Anterior cingulate cortex (tissue), 58 donors: ENCODE results near the gene GLS2.
"Not testable (repeated sequence)": the region's sequence is repeated elsewhere in the genome, so short reads cannot be mapped to it uniquely, and the experiment has no call there.

Experiments
- DNase-seq, 58 donors: peaks; one replicate each; lab custom pipeline; 2025; lab: John Stamatoyannopoulos, UW

The GLS2 gene

DNA sequence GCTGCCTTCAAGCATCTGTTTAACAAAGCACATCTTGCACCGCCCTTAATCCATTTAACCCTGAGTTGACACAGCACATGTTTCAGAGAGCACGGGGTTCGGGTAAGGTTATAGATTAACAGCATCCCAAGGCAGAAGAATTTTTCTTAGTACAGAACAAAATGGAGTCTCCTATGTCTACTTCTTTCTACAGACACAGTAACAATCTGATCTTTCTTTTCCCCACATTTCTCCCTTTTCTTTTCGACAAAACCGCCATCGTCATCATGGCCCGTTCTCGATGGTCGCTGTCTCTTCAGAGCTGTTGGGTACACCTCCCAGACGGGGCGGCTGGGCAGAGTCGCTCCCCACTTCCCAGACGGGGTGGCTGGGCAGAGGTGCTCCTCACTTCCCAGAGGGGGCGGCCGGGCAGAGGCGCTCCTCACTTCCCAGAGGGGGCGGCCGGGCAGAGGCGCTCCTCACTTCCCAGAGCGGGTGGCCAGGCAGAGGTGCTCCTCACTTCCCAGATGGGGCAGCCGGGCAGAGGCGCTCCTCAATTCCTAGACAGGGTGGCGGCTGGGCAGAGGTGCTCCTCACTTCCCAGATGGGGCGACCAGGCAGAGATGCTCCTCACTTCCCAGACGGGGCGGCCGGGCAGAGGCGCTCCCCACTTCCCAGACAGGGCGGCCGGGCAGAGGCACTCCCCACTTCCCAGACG, 5.6 kb upstream of the GLS2 start:
- not testable (repeated sequence) for DNase-seq

DNA sequence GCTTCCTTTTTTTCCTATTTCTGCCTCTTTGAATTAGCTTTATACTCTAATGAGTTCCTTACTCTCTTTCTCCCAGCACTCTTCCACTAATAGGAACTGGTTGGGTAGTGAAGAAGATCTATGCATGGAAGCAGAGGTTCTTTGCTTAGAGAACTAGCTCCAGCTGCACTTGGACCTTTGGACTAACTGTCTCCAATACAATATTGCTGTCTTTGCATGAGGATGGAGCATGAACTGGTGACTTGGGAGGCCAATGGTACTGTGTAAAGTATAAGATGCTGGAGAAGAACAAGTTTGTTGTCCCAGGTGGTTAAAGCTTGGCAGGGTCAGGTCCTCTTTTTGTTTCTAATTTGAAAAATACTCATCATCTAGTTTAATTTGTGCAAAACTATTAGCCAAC, 2.4 kb upstream of the GLS2 start:
- DNase-seq: no peak

DNA sequence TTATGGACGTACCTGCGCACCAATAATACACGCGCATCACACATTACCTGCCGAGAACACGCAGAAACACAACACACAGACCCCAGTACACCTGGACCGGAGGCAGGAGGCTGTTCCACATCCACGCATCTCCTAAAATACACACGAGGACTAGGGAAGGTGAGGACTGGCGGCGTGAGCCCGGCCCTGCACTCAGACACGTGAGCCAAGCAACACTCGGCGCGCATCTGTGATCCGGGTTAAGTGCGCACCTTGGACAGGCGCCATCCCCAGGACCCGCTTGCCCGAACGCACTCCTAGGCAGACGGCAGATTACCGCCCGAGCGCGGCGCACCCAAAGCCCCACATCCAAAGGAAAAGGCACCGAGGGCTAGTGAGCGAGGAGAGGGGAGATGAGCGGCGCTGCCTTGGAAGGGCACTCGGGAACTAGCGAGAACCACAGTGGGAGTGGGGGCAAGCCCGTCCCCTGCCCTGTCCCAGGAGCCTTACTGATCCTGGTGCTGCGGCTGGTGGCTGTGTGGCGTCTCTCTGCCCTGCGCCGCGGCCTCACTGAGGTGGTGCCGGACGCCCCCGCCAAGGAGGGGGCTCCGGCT, 417 bp downstream of the GLS2 start:
- peak in 28 of 58 donors; percentile 12 to 67 (median 36) for DNase-seq

DNA sequence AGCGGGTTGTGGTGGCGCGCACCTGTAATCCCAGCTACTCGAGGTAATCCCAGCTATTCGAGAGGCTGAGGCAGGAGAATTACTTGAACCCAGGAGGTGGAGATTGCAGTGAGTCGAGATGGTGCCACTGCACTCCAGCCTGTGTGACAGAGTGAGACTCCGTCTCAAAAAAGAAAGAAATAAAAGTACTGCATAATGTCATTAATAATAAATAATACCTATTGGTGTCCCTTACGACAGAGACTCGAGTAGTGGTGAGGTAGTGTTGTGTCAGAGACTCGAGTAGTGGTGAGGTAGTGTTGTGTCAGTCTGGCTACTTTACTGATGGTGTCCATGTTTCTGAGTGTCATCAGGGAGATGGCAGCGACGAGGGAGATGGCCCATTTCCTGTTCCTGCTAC, 1.3 kb downstream of the GLS2 start:
- DNase-seq: no peak

DNA sequence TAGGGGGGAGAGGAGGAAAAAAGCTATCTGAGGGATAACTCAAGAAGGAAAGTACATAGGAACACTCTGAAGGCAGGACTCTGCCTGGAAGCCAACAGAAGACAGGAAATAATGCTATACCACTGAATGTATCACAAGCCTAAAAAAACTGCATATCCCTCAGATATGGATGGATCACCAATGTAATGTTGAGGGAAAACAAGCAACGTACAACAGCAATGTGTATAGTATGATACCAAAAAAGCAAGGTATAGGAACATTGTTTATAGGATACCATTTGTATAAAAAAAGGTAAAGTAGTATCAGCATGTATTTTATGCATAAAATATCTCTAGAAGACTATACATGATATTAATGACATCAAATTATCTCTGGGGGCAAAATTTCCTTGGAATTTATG, 3.4 kb downstream of the GLS2 start:
- no peak for DNase-seq

DNA sequence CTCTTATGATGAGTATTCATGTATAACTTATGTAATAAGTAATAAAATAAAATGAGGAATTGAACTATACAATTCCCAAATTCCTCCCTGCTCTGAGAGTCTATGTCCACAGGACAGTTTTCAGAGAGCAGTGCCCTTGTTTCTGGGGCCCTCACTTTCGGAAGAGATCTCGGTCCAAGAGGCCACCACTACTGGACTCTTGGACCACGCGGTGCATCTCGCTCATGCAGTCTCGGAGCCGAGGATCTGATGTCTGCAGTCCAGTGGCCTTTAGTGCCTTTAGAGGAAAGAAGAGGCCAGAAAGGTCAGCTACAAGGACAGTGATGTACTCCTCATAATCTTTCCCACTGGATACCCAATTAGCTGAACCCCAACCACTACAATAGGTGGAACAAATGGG, 8.3 kb downstream of the GLS2 start:
- no peak for DNase-seq

DNA sequence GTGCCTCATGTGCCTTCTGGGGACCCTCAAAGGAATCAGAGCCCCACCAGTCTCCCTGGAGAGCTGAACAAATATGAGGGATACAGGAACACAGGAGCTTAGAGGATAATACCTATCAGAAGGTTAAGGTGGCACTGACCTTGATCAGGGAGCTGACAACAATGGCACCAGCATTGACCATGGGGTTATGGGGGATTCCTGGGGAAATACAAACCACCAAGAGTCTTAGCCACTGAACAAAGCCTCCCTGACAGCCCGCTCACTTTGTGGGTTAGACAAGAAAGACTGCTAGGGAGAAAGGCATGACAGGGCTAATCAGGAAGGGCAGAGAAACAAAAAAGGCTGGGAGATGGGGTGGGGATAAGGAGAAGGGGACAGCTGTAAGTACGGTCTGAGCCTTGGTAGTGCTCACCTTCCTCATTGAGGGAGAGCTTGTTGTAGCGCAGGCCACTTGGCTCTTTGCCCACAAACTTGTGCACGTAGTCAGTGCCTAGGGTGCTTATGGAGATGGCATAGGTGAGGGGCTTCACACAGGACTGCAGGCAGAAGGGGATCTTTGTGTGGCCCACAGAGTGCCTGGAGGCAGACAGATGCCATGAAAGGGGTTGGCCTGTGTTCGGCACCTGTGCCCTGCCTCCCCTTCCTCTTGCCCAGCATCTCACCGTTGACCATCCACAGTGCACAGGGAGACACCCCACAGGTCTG, 10.3 kb downstream of the GLS2 start:
- DNase-seq: no peak

DNA sequence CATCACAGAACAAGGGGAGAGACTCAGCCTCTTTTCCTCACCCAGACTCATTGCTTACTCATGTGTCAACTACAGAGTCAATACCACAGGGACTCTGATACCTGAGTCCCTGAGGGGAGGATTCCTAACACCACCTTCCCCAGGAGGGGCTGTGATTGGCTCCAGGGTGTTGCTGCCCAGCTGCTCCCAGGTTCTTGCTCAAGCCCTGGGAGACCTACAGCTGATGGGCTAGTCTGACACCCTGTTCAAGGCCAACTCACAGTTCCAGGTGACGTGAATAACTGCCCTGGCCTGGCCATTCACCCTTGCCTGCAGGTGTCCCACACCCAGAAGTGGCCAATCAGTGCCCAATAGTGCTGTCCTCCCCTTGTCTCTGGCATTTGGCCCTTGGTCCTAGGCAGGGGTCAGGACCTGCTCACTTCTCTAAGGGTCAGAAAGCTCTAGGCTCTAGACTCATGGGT, 11.0 kb downstream of the GLS2 start:
- DNase-seq: no peak

DNA sequence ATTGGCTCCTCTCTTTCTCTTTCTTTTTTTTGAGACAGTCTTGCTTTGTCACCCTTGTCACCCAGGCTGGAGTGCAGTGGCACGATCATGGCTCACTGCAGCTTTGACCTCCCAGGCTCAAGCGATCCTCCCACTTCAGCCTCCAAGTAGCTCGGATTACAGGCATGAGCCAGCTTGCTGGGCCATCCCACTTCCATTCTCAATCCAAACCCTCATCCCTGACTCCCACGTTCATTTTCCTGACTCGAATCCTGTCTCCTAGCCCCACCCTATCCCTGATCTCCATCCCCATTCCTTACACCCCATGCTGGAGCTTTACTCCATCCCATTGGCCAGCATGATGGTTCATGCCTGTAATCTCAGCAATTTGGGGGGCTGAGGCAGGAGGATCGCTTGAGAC, 11.8 kb downstream of the GLS2 start:
- no peak for DNase-seq

DNA sequence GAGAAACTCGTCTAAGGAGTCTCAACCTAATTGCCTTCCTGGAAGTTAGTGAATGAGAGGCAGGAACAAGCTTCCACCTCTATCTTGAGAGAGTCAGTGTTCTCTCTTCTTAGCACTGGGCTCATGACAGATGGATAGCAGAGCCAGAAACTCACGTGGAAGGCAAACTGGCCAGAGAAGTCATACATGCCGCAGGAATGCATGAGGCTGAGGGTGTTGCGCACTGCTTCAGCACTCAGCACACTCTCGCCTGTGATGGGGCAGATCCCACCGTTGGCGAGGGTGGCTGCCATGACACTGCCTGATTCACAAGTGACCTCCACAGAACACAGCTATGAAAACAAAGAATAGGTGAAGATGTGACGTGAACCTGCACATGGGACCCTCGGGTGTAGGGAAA, 13.6 kb downstream of the GLS2 start:
- no peak for DNase-seq

DNA sequence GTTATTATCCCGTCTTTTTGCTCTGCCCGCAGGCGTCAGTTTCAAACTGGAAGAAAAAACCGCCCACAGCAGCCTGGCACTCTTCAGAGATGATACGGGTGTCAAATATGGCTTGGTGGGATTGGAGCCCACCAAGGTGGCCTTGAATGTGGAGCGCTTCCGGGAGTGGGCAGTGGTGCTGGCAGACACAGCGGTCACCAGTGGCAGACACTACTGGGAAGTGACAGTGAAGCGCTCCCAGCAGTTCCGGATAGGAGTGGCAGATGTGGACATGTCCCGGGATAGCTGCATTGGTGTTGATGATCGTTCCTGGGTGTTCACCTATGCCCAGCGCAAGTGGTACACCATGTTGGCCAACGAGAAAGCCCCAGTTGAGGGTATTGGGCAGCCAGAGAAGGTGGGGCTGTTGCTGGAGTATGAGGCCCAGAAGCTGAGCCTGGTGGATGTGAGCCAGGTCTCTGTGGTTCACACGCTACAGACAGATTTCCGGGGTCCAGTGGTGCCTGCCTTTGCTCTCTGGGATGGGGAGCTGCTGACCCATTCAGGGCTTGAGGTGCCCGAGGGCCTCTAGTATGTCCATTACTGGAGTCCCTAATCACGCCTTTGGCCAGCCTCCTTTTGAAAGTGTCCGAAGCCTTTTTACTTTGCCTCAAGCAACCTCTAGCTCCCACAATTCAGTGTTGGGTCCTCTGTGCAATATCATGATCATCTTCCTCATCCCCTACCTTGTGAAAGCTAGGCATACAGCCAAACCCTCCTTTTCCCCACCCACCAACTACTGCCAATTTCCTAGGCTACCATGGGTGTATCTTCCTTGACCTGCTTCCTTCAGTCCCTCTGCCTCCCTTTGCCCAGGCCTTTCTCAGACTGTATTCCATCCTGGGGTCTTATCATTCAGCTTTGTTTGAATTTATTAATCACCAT, 18.7 kb downstream of the GLS2 start:
- peak in 24 of 58 donors; percentile 4 to 46 (median 20) for DNase-seq

DNA sequence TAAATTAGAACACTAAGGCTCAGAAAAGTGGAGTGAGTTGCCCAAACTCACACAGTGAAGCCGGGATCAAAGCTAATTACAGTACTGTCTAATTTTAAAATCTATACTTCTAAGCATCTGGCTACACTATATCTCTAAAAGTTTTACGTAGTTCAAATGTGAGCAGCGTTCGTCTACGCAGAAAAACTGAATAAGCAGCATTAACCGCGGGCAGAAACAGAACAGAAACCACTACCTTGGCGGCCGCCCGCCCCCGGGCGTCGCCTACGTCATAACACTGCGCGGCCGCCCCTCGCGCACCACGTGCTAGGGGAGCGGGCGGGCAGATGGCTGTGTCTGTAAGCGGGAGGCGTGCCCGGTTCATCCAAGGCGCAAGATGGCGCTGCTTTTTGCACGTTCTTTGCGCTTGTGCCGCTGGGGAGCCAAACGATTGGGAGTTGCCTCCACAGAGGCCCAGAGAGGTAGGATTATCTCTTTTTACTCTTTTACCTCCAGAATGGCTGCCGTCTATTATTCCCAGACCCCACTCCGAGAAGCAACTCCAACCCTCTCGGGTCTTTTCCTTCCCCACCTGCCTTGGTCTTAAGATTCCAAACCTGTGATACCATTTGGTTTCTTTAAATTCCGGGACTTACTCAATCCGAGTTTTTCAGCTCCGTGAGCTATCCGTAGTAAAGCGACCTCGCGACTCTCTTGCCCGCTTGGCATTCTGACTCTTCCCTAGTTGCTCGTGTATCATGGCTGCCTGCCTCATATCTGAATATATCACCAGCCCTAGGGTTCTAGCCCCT, 19.6 kb downstream of the GLS2 start, which contains the start of gene SPRYD4:
TSS of gene SPRYD4 (plus strand) at position 363 of the 791 bp plus-strand sequence. CDS start at position 377, 14 bp downstream.
- DNase-seq: peak; percentile 65 to 96 (median 90)

DNA sequence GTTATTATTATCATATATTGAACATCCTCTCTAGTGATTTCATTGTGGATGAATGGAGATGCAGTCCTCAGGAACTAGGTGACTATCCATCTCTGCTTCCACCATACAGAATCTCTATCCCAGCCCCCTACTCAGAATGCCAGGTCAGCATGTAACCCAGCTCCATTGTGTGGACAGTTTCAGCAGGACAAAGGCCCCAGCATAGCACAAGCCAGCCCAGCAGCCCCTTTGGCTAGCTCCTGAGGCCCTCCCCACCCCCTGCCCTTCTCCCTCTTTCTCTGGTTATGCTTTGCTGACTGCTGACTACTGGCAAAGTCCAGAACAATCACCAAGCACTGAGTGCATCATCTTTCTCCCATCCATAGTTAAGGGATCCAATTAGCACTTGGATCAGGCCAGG, 25.4 kb downstream of the GLS2 start:
- DNase-seq: no peak

DNA sequence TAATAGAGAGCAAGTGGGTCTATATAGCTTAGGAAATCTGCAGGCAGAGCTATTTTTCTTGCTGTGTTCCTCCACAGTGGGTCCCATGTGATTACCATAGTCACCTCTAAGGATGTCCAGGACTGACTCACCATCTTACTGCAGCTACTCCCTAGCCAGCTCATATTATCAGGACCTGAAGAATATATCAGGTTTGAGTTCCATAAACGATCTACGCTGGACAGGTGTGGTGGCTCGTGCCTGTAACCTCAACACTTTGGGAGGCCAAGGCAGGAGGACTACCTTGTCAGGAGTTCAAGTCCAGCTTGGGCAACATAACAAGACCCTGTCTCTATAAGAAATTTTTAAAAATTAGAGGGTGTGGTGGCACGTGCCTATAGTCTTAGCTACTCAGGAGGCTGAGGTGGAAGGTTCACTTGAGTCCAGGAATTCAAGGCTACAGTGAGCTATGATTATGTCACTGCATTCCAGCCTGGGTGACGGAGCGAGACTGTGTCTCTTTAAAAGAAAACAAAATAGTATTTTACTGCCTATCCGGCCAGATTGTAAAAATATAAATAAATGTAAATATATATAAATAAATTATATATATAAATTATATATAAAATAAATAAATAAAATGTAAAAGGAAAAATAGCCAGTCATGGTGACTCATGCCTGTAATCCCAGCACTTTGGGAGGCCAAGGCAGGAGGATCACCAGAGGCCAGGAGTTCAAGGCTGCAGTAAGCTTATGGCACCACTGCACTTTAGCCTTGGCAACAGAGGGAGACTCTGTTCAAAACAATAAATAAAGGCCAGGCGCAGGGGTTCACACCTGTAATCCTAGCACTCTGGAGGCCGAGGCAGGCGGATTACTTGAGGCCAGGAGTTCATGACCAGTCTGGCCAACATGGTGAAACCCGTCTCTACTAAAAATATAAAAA, 26.5 kb downstream of the GLS2 start:
- no peak for DNase-seq

DNA sequence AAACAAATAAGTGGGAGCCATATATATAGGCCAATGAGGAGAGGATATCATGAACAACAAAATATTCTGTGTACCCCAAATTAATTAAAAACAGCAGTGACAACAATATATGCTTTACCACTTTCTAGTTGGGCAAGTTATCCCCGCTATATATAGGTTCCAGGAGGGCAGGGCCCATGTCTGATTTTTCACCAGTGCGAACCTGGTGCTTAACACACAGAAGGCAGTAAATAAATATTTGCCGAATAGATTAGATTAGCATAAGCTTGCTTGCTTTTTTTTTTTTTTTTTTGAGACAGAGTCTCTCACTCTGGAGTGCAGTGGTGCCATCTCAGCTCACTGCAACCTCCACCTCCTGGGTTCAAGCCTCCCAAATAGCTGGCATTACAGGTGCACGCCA, 30.1 kb downstream of the GLS2 start:
- no peak for DNase-seq

DNA sequence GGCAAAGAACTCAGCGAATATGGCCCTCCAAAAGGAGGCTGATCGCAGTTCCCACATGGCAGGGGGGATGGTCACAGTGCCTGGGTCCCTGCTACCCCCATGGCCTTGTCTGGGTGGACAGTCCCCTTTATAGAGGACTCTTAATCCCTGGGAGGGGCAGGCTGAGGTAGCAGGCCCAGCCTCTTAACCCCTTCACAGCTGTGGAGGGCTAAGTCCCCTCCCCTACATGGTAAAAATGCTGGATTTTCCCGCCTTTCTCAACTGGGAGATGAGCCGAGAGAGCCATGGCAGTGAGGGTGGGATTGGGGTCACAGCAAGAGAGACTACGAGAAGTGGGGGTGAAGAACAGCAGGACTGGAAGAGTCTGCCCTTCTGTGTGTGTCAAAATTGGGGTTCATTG, 33.4 kb downstream of the GLS2 start, which contains the start of gene MIP:
TSS of gene MIP (minus strand) at position 101 of the 400 bp plus-strand sequence. CDS start at position 57, 44 bp downstream.
- DNase-seq: no peak

DNA sequence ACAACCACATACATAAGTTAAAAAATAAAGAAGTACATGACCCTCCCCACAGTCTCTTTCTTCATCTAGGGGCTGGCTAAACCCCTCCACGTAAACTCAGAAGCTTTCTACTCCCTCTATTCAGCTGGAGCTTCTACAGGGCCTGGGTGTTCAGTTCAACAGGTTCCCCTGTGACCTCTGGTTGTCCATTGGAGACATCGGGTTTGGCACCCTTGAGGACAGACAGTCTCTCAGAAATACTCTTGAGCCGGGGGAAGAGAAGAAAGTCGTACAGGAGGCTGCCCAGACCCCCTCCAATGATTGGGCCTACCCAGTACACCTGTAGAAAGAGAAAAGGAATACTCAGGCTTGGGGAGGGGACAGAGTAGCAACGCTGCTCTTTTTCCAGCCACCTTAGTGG, 36.8 kb downstream of the GLS2 start:
- DNase-seq: no peak

DNA sequence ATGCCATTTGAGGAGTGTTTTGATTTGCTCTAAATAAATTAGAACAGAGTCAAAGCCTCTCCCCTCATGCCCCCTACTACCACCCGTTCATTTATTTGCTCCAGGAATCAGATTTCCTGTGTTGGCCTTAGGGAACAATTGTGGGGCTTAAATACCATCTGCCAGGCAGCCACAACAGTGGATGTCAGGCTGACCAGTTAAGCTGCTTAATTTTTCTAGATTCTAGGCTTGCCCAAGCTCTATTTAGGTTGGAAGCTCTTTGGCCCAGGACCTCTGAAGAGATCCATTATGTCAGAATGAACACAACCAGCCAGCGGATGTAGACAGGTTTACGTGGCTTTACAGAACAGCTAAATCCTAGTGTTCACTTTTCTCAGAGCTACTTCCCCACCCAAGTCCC, 37.7 kb downstream of the GLS2 start:
- DNase-seq: no peak

DNA sequence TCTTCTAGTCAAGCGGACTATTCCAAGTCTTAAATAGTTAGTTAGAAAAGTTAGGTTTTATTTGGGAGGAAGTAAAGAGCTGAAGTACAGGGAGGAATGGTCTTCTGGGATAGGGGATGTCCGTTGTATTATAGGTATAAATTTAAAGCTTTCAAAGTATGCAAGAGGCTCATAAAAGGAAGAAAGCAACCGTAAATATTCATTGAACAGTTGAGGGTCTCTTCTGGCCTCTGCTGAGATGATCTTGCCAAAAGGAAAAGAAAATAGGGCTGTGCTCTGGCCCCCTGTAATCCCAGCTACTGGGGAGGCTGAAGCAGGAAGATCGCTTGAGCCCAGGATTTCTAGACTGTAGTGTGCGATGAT, 38.4 kb downstream of the GLS2 start:
- no peak for DNase-seq
